GM18511 (cell line): Measurements from ENCODE around the gene EIF3A.
"Not testable (repeated sequence)": the region's sequence is repeated elsewhere in the genome, so short reads cannot be mapped to it uniquely, and the experiment has no call there.

Experiments
- ATAC-seq: cut with Tn5 transposase; IDR thresholded peaks from one replicate; pipeline ENCODE4 v1.9.1; 2021; ENCODE audit warnings: mild to moderate bottlenecking, moderate library complexity; ENCODE audit not compliant: unreplicated experiment

The EIF3A gene

GRCh38 chr10:119103241-119103902 lies 22.8 kb upstream of the EIF3A start:
- ATAC-seq = no peak

GRCh38 chr10:119101366-119102098 lies 20.9 kb upstream of the EIF3A start:
- ATAC-seq = no peak

- no peak for ATAC-seq
Observed at GRCh38 chr10:119100434-119101238, 20.0 kb upstream of the EIF3A start.

- ATAC-seq = no peak
Observed at GRCh38 chr10:119098576-119098975, 18.0 kb upstream of the EIF3A start.

GRCh38 chr10:119096641-119097415 lies 16.2 kb upstream of the EIF3A start:
- not testable (repeated sequence) for ATAC-seq

- ATAC-seq = no peak
Observed at GRCh38 chr10:119095640-119096039, 15.0 kb upstream of the EIF3A start.

- no peak for ATAC-seq
Observed at GRCh38 chr10:119090968-119091367, 10.4 kb upstream of the EIF3A start.

- no peak for ATAC-seq
Observed at GRCh38 chr10:119090026-119090795, 9.6 kb upstream of the EIF3A start.

- no peak for ATAC-seq
Observed at GRCh38 chr10:119087271-119087882, 6.8 kb upstream of the EIF3A start.

GRCh38 chr10:119084896-119085295 lies 4.3 kb upstream of the EIF3A start:
- no peak for ATAC-seq

GRCh38 chr10:119079599-119080520 lies 757 bp downstream of the EIF3A start:
- ATAC-seq = peak; percentile 71

GRCh38 chr10:119078422-119079179 lies 2.0 kb downstream of the EIF3A start:
- ATAC-seq = no peak

GRCh38 chr10:119073584-119073983 lies 7.0 kb downstream of the EIF3A start:
- no peak for ATAC-seq

- no peak for ATAC-seq
Observed at GRCh38 chr10:119070395-119071165, 10.0 kb downstream of the EIF3A start.

GRCh38 chr10:119061926-119062325 lies 18.7 kb downstream of the EIF3A start:
- no peak for ATAC-seq

GRCh38 chr10:119061352-119061751 lies 19.3 kb downstream of the EIF3A start:
- no peak for ATAC-seq

- ATAC-seq = no peak
Observed at GRCh38 chr10:119060107-119060506, 20.5 kb downstream of the EIF3A start.
